Fibroblast of villous mesenchyme (primary cell): Measurements from ENCODE around the gene PUSL1. TPM values are rescaled to one million over a fixed set of nuclear protein-coding genes. Genes with fewer than 3 reads are reported as not detected.

ENCODE experiments used
- DNase-seq: peaks from one replicate; pipeline ENCODE4 v3.0.0-alpha.2; 2010; ENCODE audit warnings: low read depth
- H3K4me3 ChIP-seq: 2 replicates; pipeline ENCODE4 v1.5.1; 2011; ENCODE audit warnings: low read depth, mild to moderate bottlenecking, low read length
- total RNA-seq: library from RNA; depleted of rRNA; stranded (reverse); fragments of >200 nt; gene quantifications from 2 replicates; pipeline ENCODE4 v1.2.3, GENCODE V29; 2012
- TF ChIP-seq, protein P1 (sequence below): IDR thresholded peaks from 2 replicates; pipeline ENCODE4 v1.5.1; 2012; ENCODE audit warnings: low read depth, mild to moderate bottlenecking, low read length; ENCODE audit not compliant: insufficient read depth

The PUSL1 gene
- total RNA-seq, 1 donor, result 25.0 TPM

DNA sequence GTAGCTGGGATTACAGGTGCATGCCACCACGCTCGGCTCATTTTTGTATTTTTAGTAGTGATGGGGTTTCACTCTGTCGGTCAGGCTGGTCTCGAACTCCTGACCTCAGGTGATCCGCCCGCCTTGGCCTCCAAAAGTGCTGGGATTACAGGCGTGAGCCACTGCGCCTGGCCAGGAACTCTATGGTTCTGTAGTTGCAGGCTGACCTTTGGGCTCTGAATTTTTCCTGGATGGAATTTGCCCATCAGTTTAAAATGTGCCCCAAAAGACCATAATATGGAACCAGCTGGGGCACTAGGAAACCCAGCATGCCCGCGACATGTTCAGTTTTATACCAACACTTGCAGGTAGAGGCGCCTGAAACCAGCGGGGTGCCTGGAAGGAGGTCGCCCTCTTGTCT, 29.8 kb upstream of the PUSL1 start:
- TF ChIP-seq, protein P1, sequence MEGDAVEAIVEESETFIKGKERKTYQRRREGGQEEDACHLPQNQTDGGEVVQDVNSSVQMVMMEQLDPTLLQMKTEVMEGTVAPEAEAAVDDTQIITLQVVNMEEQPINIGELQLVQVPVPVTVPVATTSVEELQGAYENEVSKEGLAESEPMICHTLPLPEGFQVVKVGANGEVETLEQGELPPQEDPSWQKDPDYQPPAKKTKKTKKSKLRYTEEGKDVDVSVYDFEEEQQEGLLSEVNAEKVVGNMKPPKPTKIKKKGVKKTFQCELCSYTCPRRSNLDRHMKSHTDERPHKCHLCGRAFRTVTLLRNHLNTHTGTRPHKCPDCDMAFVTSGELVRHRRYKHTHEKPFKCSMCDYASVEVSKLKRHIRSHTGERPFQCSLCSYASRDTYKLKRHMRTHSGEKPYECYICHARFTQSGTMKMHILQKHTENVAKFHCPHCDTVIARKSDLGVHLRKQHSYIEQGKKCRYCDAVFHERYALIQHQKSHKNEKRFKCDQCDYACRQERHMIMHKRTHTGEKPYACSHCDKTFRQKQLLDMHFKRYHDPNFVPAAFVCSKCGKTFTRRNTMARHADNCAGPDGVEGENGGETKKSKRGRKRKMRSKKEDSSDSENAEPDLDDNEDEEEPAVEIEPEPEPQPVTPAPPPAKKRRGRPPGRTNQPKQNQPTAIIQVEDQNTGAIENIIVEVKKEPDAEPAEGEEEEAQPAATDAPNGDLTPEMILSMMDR, result no peak

DNA sequence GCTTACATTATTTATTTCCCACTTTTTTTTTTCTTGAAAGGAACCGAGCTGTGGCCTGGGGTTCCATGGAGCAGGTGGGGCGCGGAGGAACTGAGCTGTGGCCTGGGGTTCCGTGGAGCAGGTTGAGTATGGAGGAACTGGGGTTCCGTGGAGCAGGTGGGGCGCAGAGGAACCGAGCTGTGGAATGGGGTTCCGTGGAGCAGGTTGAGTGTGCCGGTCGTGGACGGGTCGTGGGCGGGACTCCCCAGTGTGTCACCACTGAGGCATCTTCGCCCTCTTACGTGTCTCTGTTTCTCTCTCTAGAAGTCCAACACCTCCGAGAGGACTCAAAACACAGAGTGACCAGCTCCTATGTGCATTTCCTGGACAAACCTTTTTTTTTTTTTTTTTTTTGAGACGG, 29.4 kb upstream of the PUSL1 start:
- TF ChIP-seq, protein P1, result no peak
- H3K4me3 ChIP-seq, result no peak overlapping the region
- DNase-seq, result no peak

More for the DNA sequence above, 29.8 kb upstream of the PUSL1 start:
- DNase-seq, result no peak
- no peak overlapping the region for H3K4me3 ChIP-seq

DNA sequence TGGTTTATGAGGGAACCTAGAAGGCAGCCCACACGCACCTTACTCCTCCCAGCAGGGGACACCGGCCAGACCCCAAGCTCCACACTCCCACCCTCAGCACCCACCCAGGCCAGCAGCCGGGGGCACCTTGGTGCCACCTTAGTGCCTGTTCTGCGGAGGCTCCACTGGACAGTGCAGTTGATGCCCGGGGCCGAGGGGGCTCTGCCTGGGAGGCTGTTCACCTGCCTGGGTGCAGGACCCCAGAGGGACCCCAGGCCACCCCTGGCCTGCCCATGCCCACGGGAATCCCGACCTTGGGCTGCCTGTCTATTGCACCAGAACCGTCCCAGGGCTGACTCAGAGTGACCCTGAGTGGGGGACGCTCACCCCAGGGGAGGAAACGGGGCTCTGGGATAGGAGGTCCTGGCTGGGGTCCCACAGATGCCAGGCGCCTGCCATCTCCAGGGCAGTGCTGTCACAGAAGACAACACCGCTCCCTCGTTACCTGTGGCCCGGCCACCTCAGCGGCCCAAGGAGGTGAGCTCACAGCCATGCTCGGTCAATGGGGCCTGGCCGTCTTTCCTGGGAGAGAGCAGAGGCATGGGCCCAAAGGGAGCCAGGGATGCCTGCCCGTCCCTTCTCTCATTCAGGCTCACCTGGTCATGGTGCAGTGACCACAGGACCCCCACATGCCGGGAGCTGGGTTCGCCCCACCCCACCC, 27.5 kb upstream of the PUSL1 start:
- TF ChIP-seq, protein P1, result no peak
- no peak overlapping the region for H3K4me3 ChIP-seq
- DNase-seq, result no peak

DNA sequence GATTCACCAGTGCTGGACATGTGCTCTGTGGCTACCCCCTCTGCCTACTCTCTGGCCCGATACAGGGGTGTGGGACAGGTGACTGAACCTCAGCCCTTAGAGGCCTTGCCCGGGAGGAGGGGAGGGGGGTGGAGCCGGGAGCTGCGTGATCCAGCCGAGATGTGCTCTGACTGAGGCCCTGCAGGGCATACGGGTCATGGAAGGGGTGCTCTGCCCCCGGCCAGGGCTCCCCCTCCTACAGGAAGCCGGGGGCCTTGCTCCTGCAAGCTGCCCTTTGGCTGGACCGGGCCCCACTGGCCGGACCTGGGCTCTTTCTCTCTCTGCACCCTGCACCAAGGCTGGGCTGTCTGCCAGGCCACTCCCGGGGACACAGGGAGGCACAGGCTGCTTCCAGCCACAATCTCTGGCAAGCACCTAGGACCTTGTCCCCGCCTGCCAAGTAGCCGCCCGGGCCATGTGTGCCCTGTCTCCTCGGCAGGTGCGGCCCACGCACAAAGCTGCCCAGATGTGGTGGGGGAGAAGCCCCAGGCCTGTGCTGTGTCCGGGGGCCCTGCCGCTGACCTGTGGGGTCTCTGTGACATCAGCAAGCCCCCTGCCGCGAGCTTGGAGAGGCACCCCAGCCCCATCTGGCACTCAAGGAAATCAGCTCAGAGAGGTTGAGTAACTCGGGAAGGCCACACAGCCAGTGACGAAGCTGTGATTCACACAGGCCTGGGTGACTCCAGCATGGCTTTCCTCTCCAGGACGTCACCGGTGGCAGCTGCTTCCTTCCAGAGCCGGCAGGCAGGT, 26.7 kb upstream of the PUSL1 start:
- DNase-seq, result no peak
- TF ChIP-seq, protein P1, result no peak
- no peak overlapping the region for H3K4me3 ChIP-seq

DNA sequence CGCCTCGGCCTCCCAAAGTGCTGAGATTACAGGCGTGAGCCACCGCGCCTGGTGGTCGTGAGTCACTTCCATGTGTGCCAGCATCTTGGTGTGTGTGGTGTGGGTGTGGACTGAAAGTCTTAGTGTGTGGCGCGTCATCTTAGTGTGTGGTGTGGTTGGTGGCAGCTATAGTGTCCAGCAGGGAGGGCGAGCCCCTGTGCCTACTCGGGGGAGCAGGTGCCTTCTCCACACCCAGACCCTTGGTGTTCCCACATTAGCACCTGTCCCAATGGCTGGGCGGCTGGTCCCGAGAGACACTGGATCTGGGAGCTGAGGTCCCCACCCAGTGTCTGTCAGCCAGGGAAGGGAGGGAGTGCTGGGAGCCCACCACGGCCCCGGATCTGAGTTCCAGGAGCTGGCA, 25.4 kb upstream of the PUSL1 start:
- TF ChIP-seq, protein P1, result no peak
- no peak overlapping the region for H3K4me3 ChIP-seq
- DNase-seq, result no peak

DNA sequence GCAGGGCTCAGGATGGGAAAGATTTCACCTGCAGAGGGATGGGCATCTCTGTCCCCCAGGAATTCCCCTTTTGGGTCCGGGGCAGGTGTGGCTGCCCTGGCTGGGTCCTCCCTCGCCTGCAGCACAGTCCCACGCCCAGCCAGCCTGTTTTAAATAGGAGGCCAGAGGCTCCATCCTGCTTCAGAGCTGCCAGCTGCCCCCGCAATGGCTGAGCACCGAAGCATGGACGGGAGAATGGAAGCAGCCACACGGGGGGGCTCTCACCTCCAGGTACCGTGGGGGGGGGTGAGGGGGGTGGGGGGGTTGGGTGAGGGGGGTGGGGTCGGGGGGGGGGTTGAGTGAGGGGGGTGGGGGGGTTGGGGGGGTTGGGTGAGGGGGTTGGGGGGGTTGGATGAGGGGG, 24.6 kb upstream of the PUSL1 start:
- no peak overlapping the region for H3K4me3 ChIP-seq
- TF ChIP-seq, protein P1, result no peak
- no peak for DNase-seq
